H9 (cell line): ENCODE results near the gene LRRK2. TPM values are rescaled to one million over a fixed set of nuclear protein-coding genes. Genes with fewer than 3 reads are reported as not detected.

ENCODE experiments used
- DNase-seq: peaks from one replicate; pipeline ENCODE4 v3.0.0-alpha.2; 2017
- H2AFZ ChIP-seq: one replicate; pipeline ENCODE4 v1.6.1; 2013; ENCODE audit warnings: mild to moderate bottlenecking, low read length, control low read depth, moderate library complexity
- H2AK5ac ChIP-seq: 2 replicates; pipeline ENCODE4 v1.6.1; 2013; ENCODE audit warnings: low read length, control low read depth, mixed read lengths; ENCODE audit not compliant: insufficient read length
- H2BK120ac ChIP-seq: one replicate; pipeline ENCODE4 v1.6.1; 2013; ENCODE audit warnings: low read depth, mild to moderate bottlenecking, low read length, control low read depth, inconsistent platforms; ENCODE audit not compliant: poor library complexity, severe bottlenecking
- H2BK12ac ChIP-seq: 2 replicates; pipeline ENCODE4 v1.6.1; 2013; ENCODE audit warnings: low read length, control low read depth, mixed read lengths, low read depth; ENCODE audit not compliant: insufficient read length
- H2BK15ac ChIP-seq: 2 replicates; pipeline ENCODE4 v1.6.1; 2013; ENCODE audit warnings: low read depth, low read length, control low read depth
- H2BK20ac ChIP-seq: one replicate; pipeline ENCODE4 v1.6.1; 2013; ENCODE audit warnings: low read depth, mild to moderate bottlenecking, low read length, control low read depth, inconsistent platforms; ENCODE audit not compliant: poor library complexity, severe bottlenecking
- H2BK5ac ChIP-seq: 2 replicates; pipeline ENCODE4 v1.6.1; 2013; ENCODE audit warnings: low read length, control low read depth, mixed read lengths; ENCODE audit not compliant: insufficient read length
- H3K14ac ChIP-seq: 2 replicates; pipeline ENCODE4 v1.6.1; 2013; ENCODE audit warnings: low read length, control low read depth; ENCODE audit not compliant: insufficient read depth
- H3K18ac ChIP-seq: 2 replicates; pipeline ENCODE4 v1.6.1; 2013; ENCODE audit warnings: low read depth, mild to moderate bottlenecking, mixed read lengths, low read length, control low read depth; ENCODE audit not compliant: insufficient read length
- H3K23ac ChIP-seq: 2 replicates; pipeline ENCODE4 v1.6.1; 2013; ENCODE audit warnings: low read length, control low read depth, mixed read lengths, low read depth; ENCODE audit not compliant: insufficient read length
- H3K23me2 ChIP-seq: 2 replicates; pipeline ENCODE4 v1.6.1; 2013; ENCODE audit warnings: low read depth, mild to moderate bottlenecking, mixed read lengths, low read length, control low read depth; ENCODE audit not compliant: insufficient read length, poor library complexity, severe bottlenecking
- H3K27ac ChIP-seq: 2 replicates; pipeline ENCODE4 v1.5.1; 2013; ENCODE audit warnings: low read length, control low read depth, mixed read lengths, low read depth; ENCODE audit not compliant: insufficient read length
- H3K27me3 ChIP-seq: 2 replicates; pipeline ENCODE4 v1.6.1; 2013; ENCODE audit warnings: low read length, control low read depth, inconsistent platforms; ENCODE audit not compliant: insufficient read depth
- H3K4ac ChIP-seq: 2 replicates; pipeline ENCODE4 v1.6.1; 2013; ENCODE audit warnings: low read depth, mild to moderate bottlenecking, control low read depth, inconsistent platforms, low read length, moderate library complexity
- H3K4me1 ChIP-seq: 2 replicates; pipeline ENCODE4 v1.6.1; 2013; ENCODE audit warnings: low read length, control low read depth, inconsistent platforms; ENCODE audit not compliant: insufficient read depth
- H3K4me2 ChIP-seq: 2 replicates; pipeline ENCODE4 v1.6.1; 2013; ENCODE audit warnings: low read length, control low read depth, mixed read lengths; ENCODE audit not compliant: insufficient read length, insufficient read depth
- H3K56ac ChIP-seq: 2 replicates; pipeline ENCODE4 v1.6.1; 2013; ENCODE audit warnings: low read depth, mild to moderate bottlenecking, mixed read lengths, low read length, control low read depth; ENCODE audit not compliant: insufficient read length
- H3K79me1 ChIP-seq: 2 replicates; pipeline ENCODE4 v1.6.1; 2013; ENCODE audit warnings: low read depth, mild to moderate bottlenecking, moderate library complexity, low read length, control low read depth, inconsistent platforms; ENCODE audit not compliant: insufficient read depth, poor library complexity, severe bottlenecking
- H3K79me2 ChIP-seq: 2 replicates; pipeline ENCODE4 v1.6.1; 2013; ENCODE audit warnings: low read length, control low read depth, inconsistent platforms; ENCODE audit not compliant: insufficient read depth
- H3K9ac ChIP-seq: 2 replicates; pipeline ENCODE4 v1.6.1; 2013; ENCODE audit warnings: low read length, control low read depth, mixed read lengths; ENCODE audit not compliant: insufficient read length; ENCODE audit errors: extremely low read depth
- H3K9me3 ChIP-seq: one replicate; pipeline ENCODE4 v1.6.1; 2013; ENCODE audit warnings: low read depth, low read length, inconsistent platforms; ENCODE audit not compliant: control insufficient read depth
- H3T11ph ChIP-seq: one replicate; pipeline ENCODE4 v1.6.1; 2013; ENCODE audit warnings: mild to moderate bottlenecking, low read length, control low read depth, inconsistent platforms
- H4K20me1 ChIP-seq: one replicate; pipeline ENCODE4 v1.6.1; 2013; ENCODE audit not compliant: control insufficient read depth, insufficient read length, insufficient read depth
- H4K5ac ChIP-seq: 2 replicates; pipeline ENCODE4 v1.6.1; 2013; ENCODE audit warnings: low read depth, mild to moderate bottlenecking, mixed read lengths, low read length, control low read depth; ENCODE audit not compliant: insufficient read length
- H4K8ac ChIP-seq: replicated peaks from 2 replicates; pipeline ENCODE4 v1.6.1; 2013; ENCODE audit warnings: low read length, control low read depth, mixed read lengths, low read depth; ENCODE audit not compliant: insufficient read length
- H4K91ac ChIP-seq: 2 replicates; pipeline ENCODE4 v1.6.1; 2013; ENCODE audit warnings: low read depth, mild to moderate bottlenecking, moderate library complexity, mixed read lengths, low read length, control low read depth; ENCODE audit not compliant: insufficient read length
- H3K27ac Mint-ChIP-seq, 3 experiments: 2 replicates in 2 of 3; 3 replicates in 1 of 3; pipeline ENCODE4 v1.8.0; 2020 to 2021; ENCODE audit warnings: mixed read lengths in 3 of 3, mild to moderate bottlenecking in 1 of 3, moderate library complexity in 1 of 3
- H3K27me3 Mint-ChIP-seq: 2 replicates; pipeline ENCODE4 v1.8.0; 2021; ENCODE audit warnings: low read depth, mild to moderate bottlenecking, moderate library complexity, mixed read lengths
- H3K36me3 Mint-ChIP-seq, 3 experiments: 2 replicates in 2 of 3; 3 replicates in 1 of 3; pipeline ENCODE4 v1.8.0; 2020 to 2021; ENCODE audit warnings: low read depth in 3 of 3, mixed read lengths in 3 of 3; ENCODE audit not compliant: insufficient read depth in 1 of 3
- H3K4me1 Mint-ChIP-seq, 2 experiments: 2 replicates each; pipeline ENCODE4 v1.8.0; 2020; ENCODE audit warnings: mixed read lengths in 2 of 2
- H3K4me3 Mint-ChIP-seq, 2 experiments: 2 replicates in 1 of 2; 3 replicates in 1 of 2; pipeline ENCODE4 v1.8.0; 2020 to 2021; ENCODE audit warnings: mild to moderate bottlenecking in 2 of 2, mixed read lengths in 2 of 2, moderate library complexity in 1 of 2
- H3K9me3 Mint-ChIP-seq, 2 experiments: 2 replicates in 1 of 2; 3 replicates in 1 of 2; pipeline ENCODE4 v1.8.0; 2020; ENCODE audit warnings: mild to moderate bottlenecking in 2 of 2, mixed read lengths in 2 of 2, moderate library complexity in 1 of 2
- CTCF ChIP-seq: fragments of 200-600 bp; sonication (generic); conservative IDR thresholded peaks from 3 replicates; pipeline ENCODE4 v1.8.0; 2021; ENCODE audit warnings: antibody characterized with exemption, mild to moderate bottlenecking
- whole genome bisulfite sequencing: extraction: QIAGEN DNeasy Blood & Tissue Kit; methylation state at CpG from one replicate; pipeline ENCODE4 v1.1.7; 2013; ENCODE audit warnings: missing lambda C conversion rate, low lambda C conversion rate, mixed read lengths; ENCODE audit not compliant: insufficient read length; ENCODE audit errors: extremely low coverage; 5-methylcytosine and 5-hydroxymethylcytosine counted together
- total RNA-seq: library from RNA; stranded (reverse); gene quantifications from 2 replicates; pipeline ENCODE4 v1.2.1, GENCODE V29; 2021

LRRK2 gene
- total RNA-seq, 1 experiment from 2014 or later, result 0.17 TPM

- WGBS, result no CpG with 5 or more reads among the region's 5 CpGs
- Histone ChIP-seq H2AK5ac (no peak overlapping the region), H3K56ac (no peak overlapping the region), H4K8ac (no peak overlapping the region), H3K27me3 (no peaks in the 10 kb centered on the region), H4K20me1 (no peaks in the 10 kb centered on the region), H3K4ac (no peak overlapping the region), H3K79me2 (no peaks in the 10 kb centered on the region), H3K23me2 (no peaks in the 10 kb centered on the region), H2AFZ (peak overlapping the region; percentile 3), H3K4me1 (no peaks in the 10 kb centered on the region), H3K27ac (no peak overlapping the region), H3K9ac (no peak overlapping the region), H3K14ac (no peak overlapping the region), H2BK15ac (no peak overlapping the region), H2BK120ac (no peak overlapping the region), H3T11ph (no peak overlapping the region), H3K4me2 (no peak overlapping the region), H4K91ac (no peak overlapping the region), H4K5ac (no peak overlapping the region), H2BK20ac (no peak overlapping the region), H3K79me1 (no peaks in the 10 kb centered on the region), H3K9me3 (no peaks in the 10 kb centered on the region), H2BK5ac (no peak overlapping the region), H3K23ac (no peak overlapping the region), H3K18ac (no peak overlapping the region), H2BK12ac (no peak overlapping the region)
- Mint-ChIP-seq H3K27ac (no peak overlapping the region; a peak in 2 of 7 replicates), H3K9me3 (0 out of 5 replicates have a peak, but pooled peaks cover 0 to 5% of the 10 kb centered on the region in 2 experiments), H3K27me3 (no peaks in the 10 kb centered on the region), H3K4me3 (no peak overlapping the region), H3K4me1 (peaks cover 0 to 4% of the 10 kb centered on the region in 2 experiments; a peak in 1 of 4 replicates), H3K36me3 (no peaks in the 10 kb centered on the region)
- DNase-seq, result no peak
- TF ChIP-seq CTCF, result no peak
Measured at GRCh38 chr12:40254455-40255085, 29.8 kb downstream of the LRRK2 start.
